Activated CD4-positive, alpha-beta T cell treated with anti-CD3 and anti-CD28 coated beads, Interleukin-2, amount 50 U/mL, for 4 hours (primary cell): ENCODE measurements around the gene SPOCK1.
"Not testable (repeated sequence)": the region's sequence is repeated elsewhere in the genome, so short reads cannot be mapped to it uniquely, and the experiment has no call there.

Experiments used
- DNase-seq, 2 experiments: peaks; one replicate each; pipeline ENCODE4 v3.0.0-alpha.2; 2020

Gene SPOCK1

GRCh38 chr5:137290373-137290772 lies 208.8 kb downstream of the SPOCK1 start:
- no peak for DNase-seq

GRCh38 chr5:137289856-137290255 lies 209.3 kb downstream of the SPOCK1 start:
- DNase-seq, result no peak

- DNase-seq, result no peak
Measured at GRCh38 chr5:137287569-137287968, 211.6 kb downstream of the SPOCK1 start.

DNA sequence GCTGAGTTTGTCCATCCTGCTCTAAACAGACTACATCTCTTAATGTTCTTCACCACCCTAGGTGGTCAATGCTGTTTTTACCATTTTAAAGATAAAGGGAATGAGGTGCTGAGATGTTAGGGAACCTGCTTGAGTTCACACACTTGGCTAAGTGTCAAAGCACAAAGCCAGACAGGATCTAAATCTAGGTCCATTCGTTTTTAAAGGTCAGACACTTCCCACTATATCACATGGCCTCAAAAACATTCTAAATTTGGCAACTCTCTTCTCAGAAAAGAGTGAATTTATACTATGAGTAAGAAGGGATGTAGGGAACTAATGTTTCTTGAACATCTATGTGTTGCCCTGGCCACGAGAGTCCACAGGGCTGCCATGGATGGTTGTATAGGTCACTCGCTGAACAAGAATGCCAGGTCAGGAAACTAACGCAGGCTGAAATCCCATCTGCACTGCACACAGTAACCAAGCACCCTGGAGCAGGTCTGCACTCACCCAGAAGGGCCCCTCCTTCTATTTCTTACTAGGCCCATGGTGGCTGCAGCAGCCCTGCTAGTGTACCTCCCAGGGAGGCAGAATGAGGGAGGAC lies 213.0 kb downstream of the SPOCK1 start:
- no peak for DNase-seq

GRCh38 chr5:137283801-137284200 lies 215.3 kb downstream of the SPOCK1 start:
- DNase-seq, result no peak

GRCh38 chr5:137282216-137282615 lies 216.9 kb downstream of the SPOCK1 start:
- no peak for DNase-seq

DNA sequence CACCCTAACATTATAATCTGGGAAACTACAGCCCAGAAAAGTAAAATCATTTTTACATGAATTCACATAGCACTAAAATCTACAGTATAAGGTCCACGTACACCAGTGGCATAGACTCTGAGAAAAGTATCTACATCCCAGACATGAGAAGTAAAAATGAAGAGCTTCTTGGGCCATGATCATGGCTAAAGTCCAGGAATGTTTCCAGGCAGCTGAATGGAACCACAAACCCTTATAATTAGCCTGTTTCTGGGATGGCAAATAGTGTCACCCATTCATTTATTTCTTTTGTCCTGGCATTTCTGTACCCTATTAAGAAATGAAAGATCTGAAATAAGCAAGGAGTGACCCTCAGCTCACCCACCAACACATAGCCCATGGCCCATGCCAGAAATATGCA lies 217.9 kb downstream of the SPOCK1 start:
- DNase-seq, result no peak

- DNase-seq, result no peak
Measured at GRCh38 chr5:137280656-137281055, 218.5 kb downstream of the SPOCK1 start.

DNA sequence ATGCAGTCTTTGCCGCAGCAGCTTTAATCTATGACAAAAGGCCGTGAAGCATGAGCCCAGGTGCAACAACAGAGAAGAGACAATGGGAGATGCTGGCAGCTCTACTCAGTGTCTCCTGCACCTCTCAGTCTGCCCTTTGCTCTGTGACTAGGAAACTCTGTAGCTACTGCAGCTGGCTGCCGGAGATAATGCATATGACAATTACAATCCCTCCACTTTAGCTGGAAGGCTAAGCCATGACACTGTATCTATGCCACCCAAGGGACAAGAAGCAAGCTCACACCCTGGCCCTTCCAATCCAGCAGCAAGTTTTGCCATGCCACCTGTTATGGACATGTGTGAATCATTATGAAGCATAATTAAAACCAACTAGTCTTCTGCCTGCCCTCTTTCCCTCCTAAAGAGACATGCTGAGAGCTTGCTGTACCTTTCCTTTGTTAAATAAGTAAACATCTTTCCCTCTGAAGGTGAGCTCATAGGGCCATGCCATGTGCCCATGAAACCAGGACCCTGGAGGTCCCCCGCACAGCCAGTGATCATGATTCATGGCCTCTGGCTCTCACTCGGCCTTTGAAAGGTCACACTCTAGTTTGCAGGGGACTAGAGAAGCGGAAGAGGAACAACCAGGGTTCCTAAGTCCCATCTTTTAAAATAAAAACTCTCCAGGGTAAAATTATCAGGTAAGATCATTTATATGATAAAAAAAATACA lies 219.4 kb downstream of the SPOCK1 start:
- DNase-seq, result no peak

GRCh38 chr5:137278476-137278875 lies 220.7 kb downstream of the SPOCK1 start:
- DNase-seq, result no peak

DNA sequence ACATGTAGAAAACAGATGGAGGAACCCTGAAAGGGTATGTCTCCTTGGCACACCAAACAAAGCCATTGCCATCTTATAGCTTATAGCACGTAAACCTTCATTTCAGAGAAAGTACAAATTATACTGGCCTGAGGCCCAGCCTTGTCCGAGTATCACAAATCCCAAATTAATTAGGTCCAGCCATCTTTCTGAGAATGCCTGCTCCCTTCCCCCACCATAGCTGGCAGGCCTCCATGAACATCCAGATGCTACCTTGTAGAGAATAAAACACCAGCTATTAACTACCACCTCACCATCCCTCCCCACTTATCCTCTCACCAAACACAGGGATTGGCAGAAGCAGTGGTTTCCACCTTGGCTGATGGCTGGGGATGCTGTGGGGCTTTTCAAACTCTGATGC lies 224.0 kb downstream of the SPOCK1 start:
- no peak for DNase-seq

DNA sequence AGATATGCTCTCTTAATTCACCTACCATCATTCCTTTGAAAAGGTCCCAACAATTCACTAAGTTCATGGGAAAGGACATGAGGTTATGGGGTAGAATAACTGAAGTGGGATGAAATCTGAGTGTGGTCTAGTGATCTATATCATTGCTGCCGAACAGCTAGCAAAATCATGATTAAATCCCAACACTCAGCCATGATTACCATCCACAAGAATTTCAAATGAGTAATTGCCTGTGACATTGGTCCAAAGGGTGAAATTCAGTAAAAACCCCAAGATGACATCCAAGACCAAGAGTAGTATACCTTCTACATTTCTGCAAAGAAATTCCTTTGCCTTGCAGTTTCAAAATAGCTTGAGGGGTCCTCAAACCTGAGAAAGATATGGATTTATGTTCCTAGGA lies 225.6 kb downstream of the SPOCK1 start:
- DNase-seq, result no peak

DNA sequence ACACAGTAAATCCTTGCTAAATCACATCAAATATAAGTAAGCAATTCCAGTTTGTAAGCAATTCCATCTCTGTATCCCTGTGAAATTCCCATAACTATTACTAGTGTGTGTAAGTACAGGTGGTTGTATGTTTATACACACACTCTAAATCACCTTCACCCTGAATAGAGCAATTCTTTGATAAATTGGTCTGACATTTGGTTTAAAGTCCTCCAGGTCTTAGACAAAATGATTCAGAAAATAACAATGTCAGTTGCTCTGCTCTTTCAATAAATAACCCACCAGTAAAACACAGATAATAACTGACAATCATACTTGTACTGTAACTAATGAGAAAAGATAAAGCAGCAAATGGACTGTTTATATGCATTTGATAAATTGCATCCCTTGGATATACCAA lies 226.3 kb downstream of the SPOCK1 start:
- DNase-seq, result no peak

- no peak for DNase-seq
Measured at GRCh38 chr5:137269946-137270345, 229.2 kb downstream of the SPOCK1 start.

GRCh38 chr5:137269274-137269673 lies 229.9 kb downstream of the SPOCK1 start:
- no peak for DNase-seq

GRCh38 chr5:137268646-137269045 lies 230.5 kb downstream of the SPOCK1 start:
- no peak for DNase-seq

DNA sequence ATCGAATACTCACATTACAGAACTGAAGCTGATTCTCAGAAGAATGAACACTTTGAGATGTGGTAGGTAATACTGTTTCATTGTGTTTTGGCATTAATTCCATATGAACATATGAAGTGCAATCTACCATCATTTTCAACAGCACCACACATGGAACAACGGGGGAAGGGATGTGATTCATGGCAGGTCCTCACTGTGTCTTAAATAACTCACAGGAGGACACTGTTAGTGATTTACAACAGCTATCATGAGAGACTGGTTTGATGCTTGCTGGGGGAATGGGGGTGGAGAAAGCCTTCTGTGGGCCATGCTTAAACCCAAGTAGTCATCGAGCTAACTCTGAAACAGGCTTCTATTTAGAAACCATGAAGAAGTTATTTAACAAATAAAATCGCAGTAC lies 232.9 kb downstream of the SPOCK1 start:
- DNase-seq, result no peak

GRCh38 chr5:137265457-137265856 lies 233.7 kb downstream of the SPOCK1 start:
- no peak for DNase-seq

DNA sequence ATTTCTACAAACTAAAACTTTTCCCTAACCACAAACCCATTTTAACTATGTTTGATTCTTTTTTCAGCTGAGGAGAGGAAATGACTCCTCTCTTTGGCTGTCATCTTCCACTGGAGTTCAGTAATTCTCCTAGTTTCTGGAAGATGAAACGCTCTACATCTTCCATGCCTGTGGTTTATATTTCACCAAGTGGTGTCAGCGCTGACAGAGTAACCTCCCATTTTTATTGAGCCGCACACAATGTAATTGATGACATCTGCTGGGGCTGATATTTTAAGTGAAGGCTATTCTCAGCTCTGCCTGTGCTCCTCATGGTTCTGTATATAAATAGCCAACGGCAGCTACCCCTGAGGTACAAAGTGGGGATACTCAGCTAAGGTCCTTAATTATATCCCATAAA lies 234.6 kb downstream of the SPOCK1 start:
- DNase-seq, result no peak

DNA sequence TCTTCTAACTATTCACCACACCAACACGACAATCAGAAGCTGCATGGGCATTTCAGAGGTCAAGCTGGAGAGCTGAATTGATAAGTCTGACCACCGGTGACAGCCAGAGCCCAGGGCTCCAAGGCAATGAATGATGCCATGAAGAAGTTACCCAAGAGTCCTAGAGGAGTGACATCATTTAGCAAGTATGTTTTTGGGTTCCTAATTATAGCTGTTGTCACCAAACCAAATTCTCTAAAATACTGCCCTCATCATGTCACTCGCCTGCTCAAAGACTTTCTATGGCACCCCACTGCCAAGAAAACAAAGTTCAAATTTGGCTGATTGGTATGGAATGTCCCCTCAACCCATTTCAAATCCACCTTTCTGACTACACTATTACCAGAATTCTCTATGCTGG lies 235.1 kb downstream of the SPOCK1 start:
- no peak for DNase-seq

- no peak for DNase-seq
Measured at GRCh38 chr5:137263371-137264005, 235.6 kb downstream of the SPOCK1 start.

DNA sequence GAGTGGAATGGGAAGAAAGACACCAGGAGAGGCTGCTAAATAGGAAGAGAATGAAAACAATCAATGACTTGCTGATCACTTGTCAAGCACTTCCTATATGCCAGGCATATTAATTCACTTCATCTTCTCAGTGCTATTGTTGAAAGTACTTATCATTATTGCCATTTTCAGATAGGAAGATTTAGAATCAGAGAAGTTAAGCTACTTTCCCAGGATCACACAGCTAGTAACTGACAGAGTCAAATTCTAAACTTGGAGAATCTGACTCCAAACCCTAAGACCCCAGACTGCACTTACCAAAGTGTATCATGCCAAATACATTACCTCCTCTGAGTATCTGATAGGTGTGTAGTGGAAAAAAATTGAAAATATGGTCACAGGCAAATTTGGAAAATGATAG lies 236.3 kb downstream of the SPOCK1 start:
- DNase-seq, result no peak

DNA sequence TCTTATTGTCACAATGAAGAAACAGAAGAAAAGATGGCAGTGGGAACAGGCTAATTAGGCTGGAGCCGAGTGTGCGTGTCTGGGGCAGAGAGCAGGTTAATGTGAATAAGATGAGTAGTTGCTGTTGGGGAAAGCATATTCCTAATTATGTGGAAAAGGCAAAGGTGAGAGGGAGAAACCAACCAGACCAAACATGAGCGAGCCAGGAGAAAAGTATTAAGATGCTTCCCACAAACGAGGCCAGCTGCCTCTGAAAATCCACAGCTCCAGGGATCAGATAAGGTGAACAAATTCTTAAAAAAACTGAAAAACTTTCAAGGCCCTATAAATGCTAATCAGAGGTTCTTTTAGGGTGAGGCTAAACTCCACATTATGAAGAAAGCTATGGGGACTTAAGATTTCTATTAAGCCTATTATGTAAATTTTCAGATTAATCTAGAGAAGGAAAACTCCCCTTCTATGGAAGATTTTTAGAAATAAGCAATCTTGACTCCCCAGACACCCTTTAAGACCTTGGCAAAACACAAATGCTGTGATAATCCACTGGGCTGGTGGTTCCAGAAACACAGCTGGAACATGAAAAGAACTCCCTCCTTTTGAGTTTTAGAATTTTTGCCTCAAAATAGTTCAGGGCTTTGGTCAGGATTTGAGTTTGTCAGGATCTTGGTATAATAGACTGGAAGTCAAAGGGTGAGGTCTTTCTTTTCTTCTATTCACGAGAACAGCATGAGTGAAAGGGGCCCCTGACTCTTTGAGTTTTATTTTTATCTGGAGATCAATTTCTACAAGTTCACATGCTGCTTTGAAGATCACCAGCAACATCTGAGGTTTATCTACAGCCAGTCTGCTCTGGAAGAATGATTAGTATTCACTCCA lies 238.1 kb downstream of the SPOCK1 start:
- no peak for DNase-seq

DNA sequence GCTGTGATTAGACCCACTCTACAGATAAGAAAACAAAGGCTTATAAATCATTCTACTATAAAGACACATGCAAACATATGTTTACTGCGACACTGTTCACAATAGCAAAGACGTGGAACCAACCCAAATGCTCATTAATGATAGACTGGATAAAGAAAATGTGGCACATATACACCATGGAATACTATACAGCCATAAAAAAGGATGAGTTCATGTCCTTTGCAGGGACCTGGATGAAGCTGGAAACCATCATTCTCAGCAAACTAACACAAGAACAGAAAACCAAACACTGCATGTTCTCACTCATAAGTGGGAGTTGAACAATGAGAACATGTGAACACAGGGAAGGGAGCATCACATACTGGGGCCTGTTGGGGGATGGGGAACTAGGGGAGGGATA lies 240.0 kb downstream of the SPOCK1 start:
- not testable (repeated sequence) for DNase-seq
